Measurements from ENCODE around the gene TMEM209.
"Not testable (repeated sequence)": the region's sequence is repeated elsewhere in the genome, so short reads cannot be mapped to it uniquely, and the experiment has no call there.

TMEM209 gene

DNA sequence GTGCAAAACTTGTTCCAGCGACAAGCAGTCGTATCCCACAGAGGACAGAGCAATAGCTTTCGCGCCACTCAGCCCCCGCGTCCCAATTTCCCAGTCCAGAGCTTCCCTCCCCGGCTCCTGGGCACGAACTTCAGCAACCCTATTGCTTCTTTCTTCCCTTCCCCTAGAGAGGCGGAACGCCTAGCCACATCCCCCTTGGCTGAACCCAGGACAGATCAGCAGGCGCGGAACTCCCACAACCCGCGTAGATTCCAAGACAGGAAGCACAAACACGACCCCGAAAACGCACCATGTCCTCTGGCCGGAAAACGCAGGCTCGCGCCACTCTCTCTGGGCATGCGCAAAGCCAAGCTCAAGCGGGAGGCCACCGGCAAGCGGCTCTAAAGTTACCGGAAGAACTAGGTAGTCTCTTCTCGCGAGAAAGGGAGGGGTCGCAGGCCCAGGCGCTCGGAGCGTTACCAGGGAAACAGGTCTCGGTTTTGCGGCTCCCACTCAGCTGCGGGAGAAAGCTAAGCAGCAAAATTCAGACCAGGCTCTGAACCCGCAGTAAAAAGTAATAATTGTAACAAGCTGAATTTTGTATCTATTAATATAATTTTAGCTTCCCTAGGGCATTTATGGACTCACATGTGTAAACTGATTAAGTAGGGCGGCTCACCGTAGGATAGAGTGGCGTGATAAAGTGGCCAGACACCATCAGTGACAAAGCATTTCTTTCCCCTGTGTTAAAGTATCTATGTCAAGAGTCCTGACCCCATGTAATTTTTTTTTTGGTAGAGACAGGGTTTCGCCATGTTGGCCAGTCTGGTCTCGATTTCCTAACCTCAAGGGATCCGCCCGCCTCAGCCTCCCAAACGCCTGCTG, at the start of gene TMEM209:
Gene TMEM209 (minus strand): TSS at position 323 of the 864 bp plus-strand sequence. CDS start 31 bp downstream, at position 292.
- peak within 1 kb of the TSS; percentile 94 for H3K27ac ChIP-seq
- H3K4me3 ChIP-seq: peak within 1 kb of the TSS; percentile 91
- H3K9ac ChIP-seq (ENCODE audit: insufficient read length): peak within 1 kb of the TSS; percentile 97
- H3K9me3 ChIP-seq (ENCODE audit: low read depth, low read length): no peaks in the 10 kb centered on the region
- DNase-seq (ENCODE audit: low read depth, low spot score): peak; percentile 93
- TF ChIP-seq POLR2AphosphoS5 (IDR thresholded peaks at IDR 0.05; ENCODE audit: borderline replicate concordance, low read depth, low read length) (peak; percentile 99), FOXP2 (optimal IDR thresholded peaks at IDR 0.05; ENCODE audit: control extremely low read depth, extremely low read length, insufficient read depth) (peak; percentile 65), EZH2 (IDR thresholded peaks at IDR 0.05) (no peak)
- H3K36me3 ChIP-seq (ENCODE audit: insufficient read depth, low read length): peaks cover 37% of the 10 kb centered on the region

DNA sequence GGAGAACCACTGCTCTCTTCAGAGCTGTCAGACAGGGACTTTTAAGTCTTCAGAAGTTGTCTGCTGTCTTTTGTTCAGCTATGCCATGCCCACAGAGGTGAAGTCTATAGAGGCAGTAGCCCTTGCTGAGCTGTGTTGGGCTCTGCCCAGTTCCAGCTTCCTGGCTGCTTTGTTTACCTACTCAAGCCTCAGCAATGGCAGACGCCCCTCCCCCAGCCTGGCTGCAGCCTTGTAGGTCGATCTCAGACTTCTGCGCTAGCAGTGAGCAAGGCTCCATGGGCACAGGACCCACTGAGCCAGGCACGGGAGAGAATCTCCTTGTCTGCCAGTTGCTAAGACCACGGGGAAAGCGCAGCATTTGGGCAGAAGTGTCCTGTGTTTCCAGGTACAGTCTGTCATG, 49.3 kb upstream of the TMEM209 start:
- Histone ChIP-seq H3K9ac (ENCODE audit: insufficient read length) (no peak overlapping the region), H3K4me3 (no peak overlapping the region), H3K27ac (no peak overlapping the region), H3K36me3 (ENCODE audit: insufficient read depth, low read length) (no peaks in the 10 kb centered on the region), H3K9me3 (ENCODE audit: low read depth, low read length) (peaks cover 12% of the 10 kb centered on the region; the same call in 1 of the 2 replicates)
- no peak for DNase-seq (ENCODE audit: low read depth, low spot score)
- no peak for TF ChIP-seq FOXP2 (optimal IDR thresholded peaks at IDR 0.05; ENCODE audit: control extremely low read depth, extremely low read length, insufficient read depth)
- no peak for TF ChIP-seq EZH2 (IDR thresholded peaks at IDR 0.05)
- TF ChIP-seq POLR2AphosphoS5 (IDR thresholded peaks at IDR 0.05; ENCODE audit: borderline replicate concordance, low read depth, low read length): no peak

- H3K27ac ChIP-seq; DNase-seq (ENCODE audit: low read depth, low spot score); H3K36me3 ChIP-seq (ENCODE audit: insufficient read depth, low read length); H3K9me3 ChIP-seq (ENCODE audit: low read depth, low read length); H3K9ac ChIP-seq (ENCODE audit: insufficient read length); H3K4me3 ChIP-seq: not testable (repeated sequence)
Observed at GRCh38 chr7:130249626-130250025, 44.4 kb upstream of the TMEM209 start.

DNA sequence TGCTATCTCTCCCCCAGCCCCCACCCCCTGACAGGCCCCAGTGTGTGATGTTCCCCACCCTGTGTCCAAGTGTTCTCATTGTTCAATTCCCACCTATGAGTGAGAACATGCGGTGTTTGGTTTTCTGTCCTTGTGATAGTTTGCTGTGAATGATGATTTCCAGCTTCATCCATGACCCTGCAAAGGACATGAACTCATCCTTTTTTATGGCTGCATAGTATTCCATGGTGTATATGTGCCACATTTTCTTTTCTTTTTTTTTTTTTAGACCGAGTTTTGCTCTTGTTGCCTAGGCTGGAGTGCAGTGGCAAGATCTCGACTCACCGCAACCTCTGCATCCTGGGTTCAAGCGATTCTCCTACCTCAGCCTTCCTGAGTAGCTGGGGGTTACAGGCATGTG, 43.6 kb upstream of the TMEM209 start:
- DNase-seq (ENCODE audit: low read depth, low spot score); H3K36me3 ChIP-seq (ENCODE audit: insufficient read depth, low read length); H3K27ac ChIP-seq; H3K9me3 ChIP-seq (ENCODE audit: low read depth, low read length); H3K4me3 ChIP-seq; H3K9ac ChIP-seq (ENCODE audit: insufficient read length): not testable (repeated sequence)

DNA sequence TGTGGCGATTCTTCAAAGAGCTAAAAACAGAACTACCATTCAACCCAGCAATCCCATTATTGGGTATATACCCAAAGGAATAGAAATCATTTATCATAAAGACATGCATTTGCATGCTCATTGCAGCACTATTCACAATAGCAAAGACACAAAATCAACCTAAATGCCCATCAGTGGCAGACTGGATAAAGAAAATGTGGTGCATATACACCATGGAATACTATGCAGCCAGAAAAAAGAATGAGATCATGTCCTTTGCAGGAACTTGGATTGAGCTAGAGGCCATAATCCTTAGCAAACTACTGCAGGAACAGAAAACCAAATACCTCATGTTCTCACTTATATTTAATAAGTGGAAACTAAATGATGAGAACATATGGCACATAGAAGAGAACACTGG, 41.3 kb upstream of the TMEM209 start:
- not testable (repeated sequence) for DNase-seq (ENCODE audit: low read depth, low spot score); H3K36me3 ChIP-seq (ENCODE audit: insufficient read depth, low read length); H3K9me3 ChIP-seq (ENCODE audit: low read depth, low read length); H3K9ac ChIP-seq (ENCODE audit: insufficient read length); H3K4me3 ChIP-seq; H3K27ac ChIP-seq

DNA sequence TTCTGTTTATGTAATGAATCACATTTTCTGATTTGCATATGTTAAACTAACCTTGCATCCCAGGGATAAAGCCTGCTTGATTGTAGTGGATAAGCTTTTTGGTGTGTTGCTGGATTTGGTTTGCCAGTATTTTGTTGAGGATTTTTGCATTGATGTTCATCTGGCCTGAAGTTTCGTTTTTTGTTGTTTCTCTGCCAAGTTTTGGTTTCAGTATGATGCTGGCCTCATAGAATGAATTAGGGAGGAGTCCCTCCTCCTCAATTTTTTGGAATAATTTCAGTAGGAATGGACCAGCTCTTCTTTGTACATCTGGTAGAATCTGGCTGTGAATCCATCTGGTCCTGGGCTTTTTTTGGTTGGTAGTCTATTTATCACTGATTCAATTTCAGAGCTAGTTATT, 38.3 kb upstream of the TMEM209 start:
- not testable (repeated sequence) for H3K36me3 ChIP-seq (ENCODE audit: insufficient read depth, low read length); H3K27ac ChIP-seq; H3K9ac ChIP-seq (ENCODE audit: insufficient read length); DNase-seq (ENCODE audit: low read depth, low spot score); H3K4me3 ChIP-seq; H3K9me3 ChIP-seq (ENCODE audit: low read depth, low read length)

- no peak for DNase-seq (ENCODE audit: low read depth, low spot score)
Observed at GRCh38 chr7:130242198-130243014, 37.2 kb upstream of the TMEM209 start.

DNA sequence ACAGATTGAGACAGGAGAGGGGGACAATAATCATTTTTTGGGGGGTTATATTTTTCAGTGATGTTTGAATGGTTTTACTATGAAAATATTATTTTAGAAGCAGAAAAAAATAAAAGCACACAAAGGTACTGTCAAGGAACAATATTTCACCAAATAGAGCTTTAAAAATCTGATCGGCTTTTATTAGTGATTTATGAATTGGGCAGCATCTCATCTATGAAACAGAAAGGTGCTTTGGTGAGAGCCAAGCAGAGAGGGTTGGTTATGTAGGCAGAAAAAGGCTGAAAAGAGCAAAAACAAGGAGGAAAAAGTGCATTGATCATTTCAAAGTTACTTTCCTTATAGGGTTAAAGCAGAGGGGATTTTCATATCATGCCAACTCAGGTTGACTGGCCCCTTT, 35.0 kb upstream of the TMEM209 start:
- no peak overlapping the region for H3K4me3 ChIP-seq
- no peaks in the 10 kb centered on the region for H3K36me3 ChIP-seq (ENCODE audit: insufficient read depth, low read length)
- no peak overlapping the region for H3K9ac ChIP-seq (ENCODE audit: insufficient read length)
- no peak overlapping the region for H3K27ac ChIP-seq
- no peak for TF ChIP-seq EZH2 (IDR thresholded peaks at IDR 0.05)
- no peak for TF ChIP-seq FOXP2 (optimal IDR thresholded peaks at IDR 0.05; ENCODE audit: control extremely low read depth, extremely low read length, insufficient read depth)
- TF ChIP-seq POLR2AphosphoS5 (IDR thresholded peaks at IDR 0.05; ENCODE audit: borderline replicate concordance, low read depth, low read length): no peak
- no peak for DNase-seq (ENCODE audit: low read depth, low spot score)
- no peaks in the 10 kb centered on the region for H3K9me3 ChIP-seq (ENCODE audit: low read depth, low read length)

More at GRCh38 chr7:130242198-130243014, 37.2 kb upstream of the TMEM209 start:
- Histone ChIP-seq H3K36me3 (ENCODE audit: insufficient read depth, low read length) (no peaks in the 10 kb centered on the region), H3K9me3 (ENCODE audit: low read depth, low read length) (no peaks in the 10 kb centered on the region), H3K27ac (no peak overlapping the region), H3K4me3 (no peak overlapping the region), H3K9ac (ENCODE audit: insufficient read length) (no peak overlapping the region)
- TF ChIP-seq FOXP2 (optimal IDR thresholded peaks at IDR 0.05; ENCODE audit: control extremely low read depth, extremely low read length, insufficient read depth) (no peak), EZH2 (IDR thresholded peaks at IDR 0.05) (no peak)

DNA sequence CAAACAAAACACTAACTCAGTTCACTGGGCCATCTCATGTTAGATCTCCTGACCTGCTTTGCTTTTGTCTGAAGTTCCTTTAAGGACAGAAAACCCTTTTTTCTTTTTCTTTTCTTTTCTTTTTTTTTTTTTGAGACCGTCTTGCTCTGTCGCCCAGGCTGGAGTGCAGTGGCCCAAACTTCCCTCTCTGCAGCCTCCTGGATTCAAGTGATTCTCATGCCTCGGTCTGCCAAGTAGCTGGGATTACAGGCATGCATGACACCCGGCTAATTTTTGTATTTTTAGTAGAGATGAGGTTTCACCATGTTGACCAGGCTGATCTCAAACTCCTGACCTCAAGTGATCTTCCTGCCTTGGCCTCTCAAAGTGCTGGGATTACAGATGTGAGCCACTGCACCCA, 31.2 kb upstream of the TMEM209 start:
- not testable (repeated sequence) for H3K4me3 ChIP-seq; H3K9me3 ChIP-seq (ENCODE audit: low read depth, low read length); H3K36me3 ChIP-seq (ENCODE audit: insufficient read depth, low read length); H3K27ac ChIP-seq; H3K9ac ChIP-seq (ENCODE audit: insufficient read length); DNase-seq (ENCODE audit: low read depth, low spot score)

Measured in SK-N-MC (cell line).